GM12878 (cell line): ENCODE data around the gene COL27A1.

Source experiments
- POLR2A ChIP-seq: IDR thresholded peaks from 2 replicates; pipeline ENCODE4 v1.6.1; 2011; ENCODE audit warnings: low read depth, mild to moderate bottlenecking, low read length
- SIN3A ChIP-seq: IDR thresholded peaks from 2 replicates; pipeline ENCODE4 v1.6.1; 2012; ENCODE audit warnings: low read depth, low read length, improper control_type of control experiment
- ZNF24 ChIP-seq: fragments of 450-650 bp; IDR thresholded peaks from 2 replicates; pipeline ENCODE4 v1.6.1; 2017; ENCODE audit warnings: antibody characterized with exemption, mild to moderate bottlenecking
- ZNF592 ChIP-seq: fragments of 450-650 bp; IDR thresholded peaks from 2 replicates; pipeline ENCODE4 v1.6.1; 2017; ENCODE audit warnings: mild to moderate bottlenecking, moderate library complexity
- TF ChIP-seq, protein P1 (sequence below): fragments of 450-650 bp; IDR thresholded peaks from 2 replicates; pipeline ENCODE4 v1.6.1; 2016; ENCODE audit warnings: mild to moderate bottlenecking
- TF ChIP-seq, protein P2 (sequence below), 3 experiments: IDR thresholded peaks in 2 of 3; conservative IDR thresholded peaks in 1 of 3; 2 replicates each; pipeline ENCODE4 v1.5.1; 2011; ENCODE audit warnings: low read depth in 3 of 3, low read length in 3 of 3, mild to moderate bottlenecking in 3 of 3, control low read depth in 2 of 3, moderate library complexity in 2 of 3, inconsistent platforms in 1 of 3, mixed read lengths in 1 of 3; ENCODE audit not compliant: control insufficient read depth in 2 of 3, insufficient read depth in 1 of 3; ENCODE audit errors: extremely low read depth in 1 of 3

GRCh38 chr9:114263853-114264510 is 108.6 kb downstream of the COL27A1 start:
- TF ChIP-seq, protein P1, sequence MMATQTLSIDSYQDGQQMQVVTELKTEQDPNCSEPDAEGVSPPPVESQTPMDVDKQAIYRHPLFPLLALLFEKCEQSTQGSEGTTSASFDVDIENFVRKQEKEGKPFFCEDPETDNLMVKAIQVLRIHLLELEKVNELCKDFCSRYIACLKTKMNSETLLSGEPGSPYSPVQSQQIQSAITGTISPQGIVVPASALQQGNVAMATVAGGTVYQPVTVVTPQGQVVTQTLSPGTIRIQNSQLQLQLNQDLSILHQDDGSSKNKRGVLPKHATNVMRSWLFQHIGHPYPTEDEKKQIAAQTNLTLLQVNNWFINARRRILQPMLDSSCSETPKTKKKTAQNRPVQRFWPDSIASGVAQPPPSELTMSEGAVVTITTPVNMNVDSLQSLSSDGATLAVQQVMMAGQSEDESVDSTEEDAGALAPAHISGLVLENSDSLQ, result no peak
- TF ChIP-seq, protein P2, sequence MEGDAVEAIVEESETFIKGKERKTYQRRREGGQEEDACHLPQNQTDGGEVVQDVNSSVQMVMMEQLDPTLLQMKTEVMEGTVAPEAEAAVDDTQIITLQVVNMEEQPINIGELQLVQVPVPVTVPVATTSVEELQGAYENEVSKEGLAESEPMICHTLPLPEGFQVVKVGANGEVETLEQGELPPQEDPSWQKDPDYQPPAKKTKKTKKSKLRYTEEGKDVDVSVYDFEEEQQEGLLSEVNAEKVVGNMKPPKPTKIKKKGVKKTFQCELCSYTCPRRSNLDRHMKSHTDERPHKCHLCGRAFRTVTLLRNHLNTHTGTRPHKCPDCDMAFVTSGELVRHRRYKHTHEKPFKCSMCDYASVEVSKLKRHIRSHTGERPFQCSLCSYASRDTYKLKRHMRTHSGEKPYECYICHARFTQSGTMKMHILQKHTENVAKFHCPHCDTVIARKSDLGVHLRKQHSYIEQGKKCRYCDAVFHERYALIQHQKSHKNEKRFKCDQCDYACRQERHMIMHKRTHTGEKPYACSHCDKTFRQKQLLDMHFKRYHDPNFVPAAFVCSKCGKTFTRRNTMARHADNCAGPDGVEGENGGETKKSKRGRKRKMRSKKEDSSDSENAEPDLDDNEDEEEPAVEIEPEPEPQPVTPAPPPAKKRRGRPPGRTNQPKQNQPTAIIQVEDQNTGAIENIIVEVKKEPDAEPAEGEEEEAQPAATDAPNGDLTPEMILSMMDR (IDR thresholded peaks at IDR 0.05 in 2 of 3, conservative IDR thresholded peaks at IDR 0.05 in 1 of 3; ENCODE audit: control insufficient read depth in 2 of 3, extremely low read depth in 1 of 3, insufficient read depth in 1 of 3, low read depth in 3 of 3, low read length in 3 of 3), result no peak
- TF ChIP-seq SIN3A, result no peak
- no peak for TF ChIP-seq ZNF592
- TF ChIP-seq POLR2A, result no peak
- no peak for TF ChIP-seq ZNF24
